HG03196 (cell line): ENCODE data around the gene MYO18A.

Experiments used
- ATAC-seq: cut with Tn5 transposase; IDR thresholded peaks from one replicate; pipeline ENCODE4 v1.9.1; 2021; ENCODE audit not compliant: unreplicated experiment

Gene MYO18A

DNA sequence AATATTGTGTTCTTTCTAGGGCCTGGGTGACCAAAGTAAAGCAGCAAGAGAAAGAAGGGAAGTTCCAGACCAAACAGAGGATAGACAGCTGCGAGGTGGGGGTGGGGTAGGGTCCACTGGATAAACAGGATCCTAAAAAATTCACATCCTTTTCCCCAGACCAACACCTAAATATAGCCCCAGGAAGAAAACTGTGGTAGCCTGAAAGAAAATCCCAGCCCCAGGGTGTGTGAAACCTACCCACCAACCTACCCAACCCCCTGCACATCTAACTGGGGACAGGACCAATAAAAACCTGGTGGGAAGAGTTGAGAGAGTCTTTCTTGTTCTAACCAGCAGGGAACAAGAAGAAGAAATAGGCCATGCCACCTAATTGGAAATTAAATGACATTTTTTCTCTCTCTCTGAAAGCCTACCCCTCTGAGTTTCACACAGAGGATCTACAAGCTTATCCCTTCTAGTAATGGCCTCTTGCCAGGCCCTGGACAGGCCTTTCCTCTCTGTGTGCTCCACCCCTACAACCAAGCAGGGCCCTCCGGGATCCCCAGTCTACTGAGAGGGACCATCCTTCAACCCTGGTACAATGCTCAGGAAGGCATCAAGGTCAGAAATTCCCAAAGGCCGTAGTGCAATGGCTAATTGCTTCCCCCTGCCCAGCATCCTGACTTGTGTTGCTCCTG, 12.0 kb downstream of the MYO18A start:
- no peak for ATAC-seq

DNA sequence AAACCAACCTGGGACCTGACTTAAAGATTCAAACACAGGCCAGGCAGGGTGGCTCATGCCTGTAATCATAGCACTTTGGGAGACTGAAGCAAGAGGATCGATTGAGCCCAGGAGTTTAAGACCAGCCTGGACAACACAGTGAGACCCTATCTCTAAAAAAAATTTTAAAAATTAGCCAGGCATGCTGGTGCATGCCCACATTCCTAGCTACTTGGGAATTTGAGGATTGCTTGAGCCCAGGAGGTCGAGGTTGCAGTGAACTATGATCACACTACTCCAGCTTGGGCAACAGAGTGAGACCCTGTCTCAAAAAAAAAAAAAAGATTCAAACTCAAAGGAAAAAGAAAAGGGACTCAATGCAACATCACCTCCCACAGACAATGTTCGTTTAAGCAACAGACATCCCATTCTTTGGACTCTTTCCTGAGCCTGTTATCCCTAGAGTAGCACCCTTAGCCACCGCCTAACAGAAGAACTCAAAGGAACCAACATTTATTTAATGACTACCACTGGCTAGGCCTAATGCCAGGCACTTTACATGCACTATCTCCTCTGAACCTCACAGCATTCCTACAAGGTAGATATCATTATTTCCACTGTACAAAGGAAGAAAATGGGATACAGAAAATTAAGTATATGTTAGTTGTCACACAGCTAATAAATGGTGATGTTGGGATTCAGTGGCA, 12.7 kb downstream of the MYO18A start:
- ATAC-seq, result no peak

DNA sequence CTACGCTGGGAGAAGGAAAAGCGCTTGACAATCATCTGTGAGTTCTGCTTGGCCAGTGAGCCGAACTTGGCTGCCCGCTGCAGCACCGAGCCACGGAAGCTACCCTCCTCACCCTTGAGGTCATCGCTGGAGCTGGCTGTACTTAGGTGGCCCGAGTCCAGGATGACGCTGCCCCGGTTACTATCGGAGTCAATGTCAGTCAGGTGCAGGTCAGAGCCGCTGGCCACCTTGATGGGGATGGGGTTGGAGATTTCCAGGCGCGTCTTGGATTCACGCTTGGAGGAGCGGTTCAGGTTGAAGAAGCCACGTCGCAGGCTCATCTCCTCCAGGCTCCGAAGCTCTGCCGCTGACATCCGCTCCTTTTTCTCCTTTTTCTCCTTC, 13.7 kb downstream of the MYO18A start:
- ATAC-seq, result no peak

DNA sequence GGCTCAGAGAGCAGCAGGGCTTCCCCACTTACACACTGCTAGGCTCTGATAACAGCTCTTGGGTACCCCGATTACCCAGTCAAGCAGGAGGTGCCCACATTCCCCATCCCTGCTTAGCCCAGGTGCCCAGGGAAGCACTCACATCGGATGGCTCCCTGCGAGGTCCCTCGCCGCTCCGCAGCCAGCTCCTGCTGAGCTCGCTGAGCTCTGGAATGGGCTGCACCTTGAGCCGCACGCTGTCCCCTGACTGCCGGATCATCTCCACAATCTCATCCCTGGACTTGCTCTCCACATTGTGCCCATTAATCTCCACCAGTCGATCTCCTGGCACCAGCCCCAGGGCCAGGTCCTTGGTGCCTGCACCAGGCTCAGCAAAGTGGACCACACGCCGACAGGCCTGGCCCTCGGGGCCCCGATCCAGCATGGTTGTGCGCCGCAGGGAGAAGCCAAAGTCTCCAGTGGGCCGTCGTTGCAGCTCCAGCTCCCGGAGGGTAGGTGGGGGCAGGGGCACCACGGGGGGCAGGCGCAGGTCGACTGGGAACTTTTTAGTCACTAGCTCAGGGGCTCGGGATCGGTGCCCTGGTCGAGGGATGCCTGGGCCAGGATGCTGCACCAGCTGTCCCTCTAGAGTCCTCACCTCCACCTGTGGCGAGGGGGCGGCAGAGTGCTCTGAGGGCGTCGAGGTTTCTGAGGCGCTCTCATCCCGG, 14.2 kb downstream of the MYO18A start:
- ATAC-seq, result no peak

DNA sequence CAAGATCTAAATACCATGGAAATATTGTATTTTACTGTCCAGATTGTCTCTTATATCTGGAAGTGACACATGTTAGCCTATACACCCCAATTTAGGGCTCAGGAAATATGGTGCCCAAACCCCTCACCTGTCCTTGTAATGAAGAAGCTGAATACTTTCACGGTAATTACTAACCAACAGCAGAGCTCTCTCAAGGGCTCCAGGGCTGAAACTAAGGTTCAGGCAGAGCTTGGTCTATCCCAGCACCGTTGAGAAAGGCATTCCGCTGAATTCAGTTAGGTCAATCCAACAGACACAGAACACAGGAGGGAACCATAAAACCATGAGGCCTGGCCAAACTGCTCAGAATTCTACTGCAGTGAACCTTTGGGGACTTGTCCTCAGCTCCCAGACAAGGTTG, 14.9 kb downstream of the MYO18A start:
- no peak for ATAC-seq

DNA sequence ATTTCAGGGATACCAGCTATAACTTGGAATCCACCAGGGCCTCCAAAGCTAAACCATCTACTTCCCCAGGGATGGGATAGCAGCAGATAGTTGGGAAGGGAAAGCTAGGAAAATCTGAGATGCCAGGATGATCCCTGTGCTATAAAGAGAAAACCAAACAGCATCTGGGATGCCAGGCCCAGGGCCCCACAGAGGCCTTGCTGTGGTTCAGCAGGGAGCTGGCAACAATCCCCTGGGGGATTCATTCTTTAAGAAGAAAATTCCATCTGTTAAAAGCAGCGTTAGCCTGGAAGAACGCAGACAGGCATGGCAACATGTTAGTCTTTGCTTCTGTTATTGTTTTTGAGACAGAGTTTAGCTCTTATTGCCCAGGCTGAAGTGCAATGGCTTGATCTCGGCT, 16.6 kb downstream of the MYO18A start:
- no peak for ATAC-seq

DNA sequence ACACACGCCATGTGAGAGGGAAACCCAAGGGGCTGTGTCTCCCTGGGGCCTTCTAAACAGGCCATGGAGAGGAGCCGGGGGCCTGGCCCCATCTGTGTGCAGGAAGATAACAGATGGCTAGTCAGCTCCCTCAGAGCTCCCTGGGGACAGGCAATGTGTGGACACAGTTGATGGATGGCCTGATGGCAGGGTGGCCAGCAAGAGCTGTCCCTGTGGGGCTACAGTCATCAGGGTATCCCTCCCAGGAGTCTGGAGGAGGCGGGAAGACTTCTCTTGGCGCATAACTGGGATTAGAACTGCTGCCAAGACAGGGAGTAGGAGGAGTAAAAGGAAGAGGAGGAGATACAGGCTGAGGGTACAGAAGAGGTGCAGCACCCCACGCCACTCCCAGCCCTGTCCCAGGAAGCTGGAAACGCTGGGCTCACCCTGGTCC, 17.3 kb downstream of the MYO18A start:
- ATAC-seq, result no peak

DNA sequence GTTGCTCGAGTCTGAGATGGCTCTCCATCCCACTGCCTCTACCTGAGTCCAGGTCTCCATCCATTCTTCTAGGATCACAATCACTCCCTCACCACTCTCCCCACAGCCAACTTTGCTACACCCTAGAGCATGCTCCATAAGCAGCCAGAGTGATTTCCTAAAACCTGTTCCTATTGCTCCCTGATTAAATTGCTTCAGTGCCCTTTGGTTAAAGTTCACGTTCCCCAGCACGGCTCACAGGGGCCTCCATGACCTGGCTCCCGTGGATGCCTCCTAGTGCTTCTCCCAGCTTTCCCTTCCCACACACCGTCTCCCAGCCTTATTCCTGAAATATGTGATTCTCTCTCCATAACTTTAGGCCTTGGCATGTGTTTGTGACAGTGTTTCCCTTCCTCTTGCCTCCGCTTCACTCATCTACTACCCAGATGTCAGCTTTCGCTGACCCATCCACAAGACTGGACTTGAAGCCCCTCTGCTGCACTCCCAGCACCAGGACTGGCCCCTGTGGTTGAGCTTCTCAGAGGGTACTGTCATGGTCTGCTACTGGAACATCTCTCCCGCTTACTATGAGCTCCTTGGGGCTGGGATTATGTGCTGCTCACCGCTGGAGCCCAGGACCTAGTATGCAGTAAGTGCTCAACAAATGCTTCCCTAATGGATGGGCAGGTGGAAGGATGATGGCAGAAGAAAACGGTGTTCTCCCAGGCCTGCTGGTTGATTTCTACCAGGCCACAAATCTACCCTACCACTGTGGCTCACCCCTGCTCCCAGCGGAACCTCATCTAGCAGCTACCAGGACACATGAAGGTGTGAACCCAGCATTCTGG, 17.9 kb downstream of the MYO18A start:
- ATAC-seq, result no peak

DNA sequence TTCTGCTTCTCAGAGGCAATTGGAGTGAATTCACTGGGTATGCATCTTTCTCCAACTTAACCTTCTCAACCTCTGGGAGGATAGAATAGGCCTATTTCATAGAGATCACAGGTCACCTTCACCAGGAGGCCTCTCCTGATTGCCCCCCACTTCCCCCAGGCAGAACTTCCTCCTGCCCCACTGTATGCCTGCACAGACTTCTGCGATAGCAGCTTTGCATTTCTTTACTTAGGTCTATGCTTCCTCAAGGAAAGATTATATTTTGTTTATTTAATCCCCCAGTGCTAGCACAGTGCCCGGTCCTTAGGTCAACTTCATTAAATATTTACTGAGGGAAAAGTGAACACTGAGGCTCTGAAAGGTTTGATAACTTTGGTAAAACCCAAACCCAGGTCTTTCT, 19.9 kb downstream of the MYO18A start:
- ATAC-seq, result no peak

DNA sequence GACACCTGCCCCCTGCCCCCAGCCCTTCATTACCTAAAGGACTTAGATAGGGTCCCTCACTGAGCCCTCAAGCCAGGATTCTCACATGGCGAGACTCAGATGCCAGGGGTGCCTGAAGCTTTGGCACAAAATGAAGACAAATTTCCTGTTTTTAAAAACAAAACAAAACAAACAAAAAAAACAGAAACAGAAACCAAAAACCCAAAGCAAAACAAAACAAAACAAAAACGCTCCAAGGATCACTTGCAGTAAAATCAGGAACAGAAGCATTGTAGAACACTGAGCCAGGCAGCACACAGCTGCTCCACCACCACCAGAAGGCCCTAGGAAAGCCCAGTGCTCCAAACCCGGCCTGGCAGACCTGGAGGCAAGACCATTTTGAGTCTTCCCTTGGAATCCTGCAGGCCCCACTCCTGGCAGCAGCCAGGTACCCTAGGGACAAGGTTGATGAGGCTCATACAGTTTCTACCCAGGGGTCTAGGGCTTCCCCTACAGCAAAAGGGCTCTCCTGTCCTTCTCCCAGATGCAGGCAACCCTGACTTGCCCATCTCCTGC, 20.8 kb downstream of the MYO18A start:
- no peak for ATAC-seq

DNA sequence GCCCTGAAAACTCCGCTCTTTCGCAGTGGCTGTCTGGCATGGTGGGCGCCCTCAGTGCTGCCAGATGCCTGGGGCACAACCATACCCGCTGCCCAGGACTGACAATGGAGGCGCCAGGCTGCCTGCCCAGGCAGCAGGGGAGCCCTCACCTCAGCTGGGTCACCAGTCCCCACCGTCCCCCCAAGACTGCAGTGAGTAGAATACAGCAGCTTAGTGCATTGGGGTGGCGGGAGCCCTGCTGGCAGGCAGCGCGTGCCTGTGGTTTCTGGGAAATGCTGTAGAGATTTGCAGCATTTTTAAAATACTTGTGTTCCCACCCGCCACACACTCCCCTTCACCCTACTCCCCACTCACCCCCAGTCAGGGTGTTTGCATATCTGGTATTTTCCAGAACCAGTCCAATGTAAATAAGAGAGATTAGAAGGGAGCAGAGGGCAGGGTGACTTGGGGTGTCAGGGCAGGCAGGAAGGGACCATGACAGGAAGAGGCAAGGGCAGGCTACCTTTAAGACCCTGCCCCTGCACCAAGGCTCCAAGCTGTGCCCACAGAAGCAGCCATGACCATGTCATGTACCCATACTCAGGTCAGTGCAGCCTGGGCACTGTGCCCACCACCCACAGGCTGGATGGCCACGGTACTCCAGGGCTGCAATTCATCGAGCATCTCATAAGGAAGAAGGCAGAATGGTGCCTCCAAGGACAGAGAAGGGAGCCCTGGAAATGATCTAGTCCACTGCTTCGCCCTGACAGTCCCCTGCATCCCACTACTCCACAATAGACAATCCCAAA, 21.5 kb downstream of the MYO18A start:
- no peak for ATAC-seq

DNA sequence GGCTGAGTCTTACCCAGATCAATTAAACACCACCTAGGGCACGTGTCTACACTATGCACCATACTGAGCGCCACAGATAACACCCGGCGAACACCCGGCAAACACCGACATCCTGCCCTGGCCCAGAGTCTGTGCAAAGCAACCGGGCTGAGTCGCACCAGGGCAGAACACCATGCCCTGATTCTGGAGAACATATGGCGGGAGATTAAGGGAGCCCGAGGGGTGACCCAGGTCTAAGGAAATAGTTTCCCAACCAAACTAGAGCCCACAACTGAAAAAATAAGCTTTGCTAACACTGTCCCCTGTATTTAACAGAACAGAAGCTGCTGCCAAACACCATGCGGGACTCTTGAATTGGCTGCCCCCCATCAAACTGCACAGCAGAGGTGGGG, 22.1 kb downstream of the MYO18A start:
- ATAC-seq, result no peak

DNA sequence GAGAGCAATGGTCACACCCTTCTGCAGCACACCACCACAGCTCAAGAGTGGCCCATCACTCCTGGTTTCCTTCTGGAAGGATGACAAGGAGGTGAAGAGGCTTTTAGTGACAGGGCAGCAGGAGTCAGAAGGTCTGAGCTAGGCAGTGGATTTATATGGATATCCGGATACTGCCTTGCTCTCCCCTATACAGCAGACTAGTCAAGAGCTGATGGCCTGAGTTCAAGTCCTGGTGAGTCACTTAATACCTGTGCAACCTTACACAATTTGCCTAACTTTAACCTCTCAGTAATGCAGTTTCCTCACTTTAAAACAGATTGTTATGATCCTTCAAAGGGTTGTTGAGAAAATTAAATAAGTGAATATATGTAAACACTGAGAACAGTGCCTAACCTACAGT, 22.9 kb downstream of the MYO18A start:
- no peak for ATAC-seq

DNA sequence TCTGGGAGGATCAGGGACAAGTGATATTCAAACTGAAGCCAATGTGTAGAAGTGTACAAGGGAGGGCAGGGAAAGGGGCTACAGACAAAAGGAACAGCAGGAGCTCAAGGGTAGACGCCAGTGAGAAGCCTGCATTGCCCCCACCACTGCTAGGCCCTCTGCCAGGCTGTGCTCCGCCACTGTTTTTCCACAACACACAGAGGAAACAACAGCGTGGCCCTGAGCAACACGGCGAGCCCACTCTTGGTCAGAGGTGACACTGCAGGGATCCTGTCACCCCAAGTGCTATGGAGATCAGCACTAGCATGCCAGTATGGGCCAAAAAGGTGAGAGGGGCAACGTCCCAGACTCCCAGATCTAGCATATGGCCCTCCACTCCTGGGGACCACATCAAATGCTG, 23.4 kb downstream of the MYO18A start:
- no peak for ATAC-seq

DNA sequence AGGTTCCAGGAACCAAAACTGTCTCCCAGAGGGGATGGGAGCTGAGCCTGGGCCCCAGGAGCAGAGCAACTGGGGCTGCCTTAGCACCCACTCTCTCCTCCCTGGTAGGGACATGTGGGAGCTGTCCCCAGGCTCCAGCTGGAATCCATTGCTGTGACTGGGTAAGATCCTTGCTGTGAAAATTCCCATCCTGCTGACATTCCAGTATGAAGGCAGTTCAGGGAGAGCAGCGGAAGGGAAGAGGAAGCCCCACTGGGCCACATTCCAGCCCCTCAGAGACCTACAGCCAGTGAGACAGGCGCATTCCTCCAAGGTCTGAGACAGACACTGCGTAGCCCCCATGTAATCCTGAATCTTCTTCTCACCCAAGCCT, 24.2 kb downstream of the MYO18A start:
- ATAC-seq, result no peak

DNA sequence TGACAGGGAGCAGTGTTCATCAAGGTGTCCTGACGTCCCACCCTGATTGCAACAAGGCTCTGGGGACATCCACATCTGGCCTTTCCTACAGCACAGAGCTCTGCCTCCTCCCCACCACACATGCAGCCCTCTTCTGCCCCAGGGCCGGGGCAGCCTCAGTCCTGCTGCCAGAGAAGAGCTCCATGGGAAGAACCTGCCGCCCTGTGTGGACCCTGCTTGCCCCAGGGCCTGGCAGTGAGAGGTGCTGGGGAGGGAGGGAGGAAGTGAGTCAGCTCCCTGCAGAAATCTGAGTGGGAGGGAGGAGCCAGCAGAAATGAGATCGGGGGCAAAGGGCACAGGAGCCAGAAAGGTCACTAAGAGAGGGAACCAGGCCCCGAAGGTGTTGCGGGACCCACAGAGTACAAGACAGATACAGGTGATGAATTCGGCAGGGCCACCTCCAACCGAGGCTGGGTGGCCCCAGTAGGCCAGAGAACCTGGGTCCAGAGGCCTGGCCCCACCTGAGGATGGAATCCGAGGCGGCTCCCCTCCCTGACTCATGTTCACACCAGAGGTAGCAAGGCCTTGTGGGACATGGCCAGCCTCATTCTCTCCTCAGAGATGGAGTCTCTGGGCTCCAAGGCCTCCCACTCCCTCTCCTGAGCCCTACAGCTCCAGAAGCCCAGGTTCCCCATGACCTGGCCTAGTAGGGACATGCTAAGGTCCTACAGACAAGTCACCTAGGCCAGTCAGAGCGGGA, 24.8 kb downstream of the MYO18A start:
- no peak for ATAC-seq

DNA sequence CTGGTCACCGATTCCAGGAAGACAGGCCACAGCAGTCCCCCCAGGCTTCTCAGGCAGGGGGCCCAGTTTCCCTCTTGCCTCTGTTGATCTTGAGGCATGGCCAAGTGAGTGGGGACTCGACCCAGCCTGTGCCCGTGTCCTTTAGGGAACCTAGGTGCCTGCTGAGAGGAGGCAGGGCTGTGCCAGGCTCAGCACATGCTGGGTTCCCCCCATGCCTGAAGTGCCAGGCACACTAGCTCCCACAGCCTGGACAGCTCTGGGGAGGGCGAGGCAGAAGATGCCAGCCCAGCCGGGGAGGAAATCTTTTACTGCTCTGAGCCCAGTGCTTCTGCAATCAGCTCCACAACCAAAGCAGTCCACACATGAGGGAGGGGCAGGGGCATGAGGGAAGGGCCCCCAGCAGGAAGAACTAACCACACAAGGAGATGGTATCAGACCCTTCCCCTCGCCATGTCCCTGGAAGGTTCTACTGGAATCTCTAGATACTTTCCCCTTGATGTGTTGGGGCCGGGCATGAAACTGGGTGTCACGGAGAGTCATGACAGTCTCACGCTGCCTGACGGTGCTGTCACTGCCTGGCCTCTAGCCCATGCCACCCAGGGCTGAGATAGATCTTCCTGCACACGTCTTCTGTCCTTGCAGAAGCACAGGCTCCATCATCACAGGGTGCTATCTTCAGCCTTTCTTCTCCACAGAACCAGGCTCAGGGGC, 25.5 kb downstream of the MYO18A start:
- no peak for ATAC-seq

DNA sequence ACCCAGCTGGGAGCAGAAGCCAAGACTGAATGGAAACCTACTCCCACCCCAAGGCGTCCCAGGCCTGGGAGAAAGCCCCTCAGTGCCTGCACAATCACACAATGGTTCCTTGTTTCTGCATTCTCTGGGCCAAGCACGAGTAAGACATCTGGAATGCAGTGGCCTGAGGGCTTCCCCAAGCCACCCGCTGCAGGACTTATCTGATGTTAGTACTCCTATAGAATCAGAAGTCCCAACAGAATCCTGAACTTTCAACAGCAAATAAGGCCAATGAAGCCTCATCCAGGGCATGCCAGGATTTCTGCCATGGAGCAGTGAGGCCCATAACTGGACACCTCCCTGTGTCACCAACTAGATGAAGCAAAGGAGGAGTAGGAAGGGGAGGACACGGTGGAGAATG, 28.6 kb downstream of the MYO18A start:
- ATAC-seq, result no peak

DNA sequence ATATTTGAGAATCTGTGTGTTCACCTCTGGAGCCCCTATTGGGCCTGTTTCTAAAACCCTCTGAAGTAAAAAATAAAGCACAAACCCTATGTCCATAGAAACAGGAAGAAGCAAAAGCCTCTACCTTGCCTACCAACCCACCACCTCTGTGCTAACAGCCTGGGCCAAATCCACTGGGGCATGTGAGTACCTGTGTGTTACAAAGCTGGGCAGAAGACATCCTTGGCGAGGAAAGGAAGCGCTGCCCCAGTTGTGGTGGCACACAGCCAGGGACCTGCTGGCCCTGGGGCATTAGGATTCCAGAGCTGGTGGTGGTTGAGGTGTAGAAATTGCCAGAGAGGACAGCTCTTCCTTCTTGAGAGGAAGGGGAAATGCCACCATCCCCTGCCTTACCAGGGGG, 30.0 kb downstream of the MYO18A start:
- ATAC-seq, result no peak
